Glutamatergic neuron (in vitro differentiated cells): ENCODE results near the gene TADA2A. TPM values are rescaled to one million over a fixed set of nuclear protein-coding genes. Genes with fewer than 3 reads are reported as not detected.

Experiments
- DNase-seq: peaks from one replicate; pipeline ENCODE4 v3.0.0; 2022
- H3K27ac Mint-ChIP-seq: one replicate; pipeline ENCODE4 v1.8.0; 2020; ENCODE audit warnings: mild to moderate bottlenecking, mixed read lengths, inconsistent platforms; ENCODE audit not compliant: unreplicated experiment
- H3K27me3 Mint-ChIP-seq: one replicate; pipeline ENCODE4 v1.8.0; 2020; ENCODE audit warnings: mild to moderate bottlenecking, moderate library complexity, mixed read lengths, inconsistent platforms; ENCODE audit not compliant: unreplicated experiment
- H3K36me3 Mint-ChIP-seq: one replicate; pipeline ENCODE4 v1.8.0; 2020; ENCODE audit warnings: mild to moderate bottlenecking, mixed read lengths, inconsistent platforms; ENCODE audit not compliant: unreplicated experiment
- H3K4me1 Mint-ChIP-seq: one replicate; pipeline ENCODE4 v1.8.0; 2020; ENCODE audit warnings: mild to moderate bottlenecking, low read depth, mixed read lengths, inconsistent platforms; ENCODE audit not compliant: unreplicated experiment
- H3K4me3 Mint-ChIP-seq: one replicate; pipeline ENCODE4 v1.8.0; 2020; ENCODE audit warnings: mild to moderate bottlenecking, mixed read lengths, inconsistent platforms; ENCODE audit not compliant: unreplicated experiment
- H3K9me3 Mint-ChIP-seq: one replicate; pipeline ENCODE4 v1.8.0; 2020; ENCODE audit warnings: mild to moderate bottlenecking, moderate library complexity, mixed read lengths, inconsistent platforms; ENCODE audit not compliant: unreplicated experiment
- long read RNA-seq: library from polyadenylated mRNA; unstranded; transcript quantifications from one replicate; pipeline ENCODE4 v2.0.0, GENCODE V29; 2020; ENCODE audit not compliant: unreplicated experiment
- total RNA-seq: library from RNA; stranded (reverse); fragmentation: NEBNext Ultra II Directional; extraction: Animal tissue kit (Norgen Biotek cat#: 25700); gene quantifications from one replicate; pipeline ENCODE4 v1.2.1, GENCODE V29; 2021; ENCODE audit not compliant: unreplicated experiment
- TF ChIP-seq, protein P1 (sequence below): fragments of 200-600 bp; sonication (generic); IDR thresholded peaks from one replicate; pipeline ENCODE4 v1.5.0; 2021; ENCODE audit not compliant: partially characterized antibody, unreplicated experiment

TADA2A gene, protein sequence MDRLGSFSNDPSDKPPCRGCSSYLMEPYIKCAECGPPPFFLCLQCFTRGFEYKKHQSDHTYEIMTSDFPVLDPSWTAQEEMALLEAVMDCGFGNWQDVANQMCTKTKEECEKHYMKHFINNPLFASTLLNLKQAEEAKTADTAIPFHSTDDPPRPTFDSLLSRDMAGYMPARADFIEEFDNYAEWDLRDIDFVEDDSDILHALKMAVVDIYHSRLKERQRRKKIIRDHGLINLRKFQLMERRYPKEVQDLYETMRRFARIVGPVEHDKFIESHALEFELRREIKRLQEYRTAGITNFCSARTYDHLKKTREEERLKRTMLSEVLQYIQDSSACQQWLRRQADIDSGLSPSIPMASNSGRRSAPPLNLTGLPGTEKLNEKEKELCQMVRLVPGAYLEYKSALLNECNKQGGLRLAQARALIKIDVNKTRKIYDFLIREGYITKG
- 30.6 TPM for total RNA-seq
- long read RNA-seq, partial matches to known transcripts, result 0 of 1 reads
- long read RNA-seq, other reads (novel, unspliced or antisense), result 1 of 1 reads

DNA sequence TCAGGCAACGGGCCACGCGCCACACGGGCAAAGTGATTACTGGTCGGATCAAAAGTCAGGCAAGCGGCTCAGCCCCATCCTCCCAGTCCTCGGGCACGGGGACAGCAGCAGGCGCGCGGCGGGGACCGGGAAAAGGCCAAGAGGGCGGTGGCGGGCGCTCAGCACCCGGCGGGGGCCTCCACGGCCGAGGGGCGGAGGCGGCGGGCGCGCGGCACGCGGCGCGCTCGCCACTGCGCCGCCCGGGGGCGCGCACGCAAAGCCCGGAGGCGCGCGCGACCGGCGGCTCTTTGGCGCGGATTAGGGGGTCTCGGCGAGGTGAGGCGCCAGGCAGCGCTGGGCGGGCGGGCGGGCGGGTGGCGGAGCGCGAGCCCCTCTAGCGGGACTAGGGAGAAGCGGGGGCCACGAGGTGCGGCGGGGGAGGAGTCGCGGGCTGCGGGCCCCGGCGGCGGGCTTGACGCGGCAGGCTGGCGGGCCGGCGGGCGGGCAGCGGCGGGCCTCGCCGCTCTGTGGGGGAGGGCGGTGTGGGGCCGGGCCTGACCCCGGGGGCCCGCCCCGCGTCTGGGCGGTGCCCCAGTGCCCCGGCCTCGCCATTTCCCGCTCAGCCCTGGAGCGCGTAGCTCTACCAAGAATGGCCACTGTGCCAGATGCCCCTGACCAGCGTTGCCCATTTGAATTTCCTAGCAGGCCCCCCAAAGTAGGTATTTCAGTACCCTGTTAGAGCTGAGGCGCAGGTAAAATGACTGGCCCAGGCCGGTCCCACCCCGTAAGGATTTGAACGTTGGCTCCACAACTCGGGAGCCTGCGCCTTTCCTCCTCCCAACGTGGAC is at the start of gene TADA2A, which contains the start of gene ACACA:
TSS of gene TADA2A (plus strand) at position 252 of the 827 bp plus-strand sequence. CDS start 4,480 bp downstream, outside the sequence.
TSS of gene ACACA (minus strand) at position 202 of the 827 bp plus-strand sequence. CDS start 537 bp downstream, outside the sequence.
- peaks cover 2% of the 10 kb centered on the region for H3K4me1 Mint-ChIP-seq
- peak within 1 kb of the TSS; percentile 98 for H3K4me3 Mint-ChIP-seq
- DNase-seq, result peak; percentile 78
- peaks cover 1% of the 10 kb centered on the region for H3K9me3 Mint-ChIP-seq
- TF ChIP-seq, protein P1, sequence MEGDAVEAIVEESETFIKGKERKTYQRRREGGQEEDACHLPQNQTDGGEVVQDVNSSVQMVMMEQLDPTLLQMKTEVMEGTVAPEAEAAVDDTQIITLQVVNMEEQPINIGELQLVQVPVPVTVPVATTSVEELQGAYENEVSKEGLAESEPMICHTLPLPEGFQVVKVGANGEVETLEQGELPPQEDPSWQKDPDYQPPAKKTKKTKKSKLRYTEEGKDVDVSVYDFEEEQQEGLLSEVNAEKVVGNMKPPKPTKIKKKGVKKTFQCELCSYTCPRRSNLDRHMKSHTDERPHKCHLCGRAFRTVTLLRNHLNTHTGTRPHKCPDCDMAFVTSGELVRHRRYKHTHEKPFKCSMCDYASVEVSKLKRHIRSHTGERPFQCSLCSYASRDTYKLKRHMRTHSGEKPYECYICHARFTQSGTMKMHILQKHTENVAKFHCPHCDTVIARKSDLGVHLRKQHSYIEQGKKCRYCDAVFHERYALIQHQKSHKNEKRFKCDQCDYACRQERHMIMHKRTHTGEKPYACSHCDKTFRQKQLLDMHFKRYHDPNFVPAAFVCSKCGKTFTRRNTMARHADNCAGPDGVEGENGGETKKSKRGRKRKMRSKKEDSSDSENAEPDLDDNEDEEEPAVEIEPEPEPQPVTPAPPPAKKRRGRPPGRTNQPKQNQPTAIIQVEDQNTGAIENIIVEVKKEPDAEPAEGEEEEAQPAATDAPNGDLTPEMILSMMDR, result no peak
- no peaks in the 10 kb centered on the region for H3K36me3 Mint-ChIP-seq
- H3K27me3 Mint-ChIP-seq, result peaks cover 5% of the 10 kb centered on the region
- peak within 1 kb of the TSS; percentile 93 for H3K27ac Mint-ChIP-seq

- Mint-ChIP-seq H3K4me3 (peak overlapping the region; percentile 93), H3K27ac (peak overlapping the region; percentile 81), H3K27me3 (peaks cover 3% of the 10 kb centered on the region), H3K36me3 (no peaks in the 10 kb centered on the region), H3K9me3 (peaks cover 1% of the 10 kb centered on the region), H3K4me1 (peaks cover 23% of the 10 kb centered on the region)
- TF ChIP-seq, protein P1, result no peak
- peak; percentile 82 for DNase-seq
Measured at GRCh38 chr17:37358098-37358829, 48.4 kb upstream of the TADA2A start.

DNA sequence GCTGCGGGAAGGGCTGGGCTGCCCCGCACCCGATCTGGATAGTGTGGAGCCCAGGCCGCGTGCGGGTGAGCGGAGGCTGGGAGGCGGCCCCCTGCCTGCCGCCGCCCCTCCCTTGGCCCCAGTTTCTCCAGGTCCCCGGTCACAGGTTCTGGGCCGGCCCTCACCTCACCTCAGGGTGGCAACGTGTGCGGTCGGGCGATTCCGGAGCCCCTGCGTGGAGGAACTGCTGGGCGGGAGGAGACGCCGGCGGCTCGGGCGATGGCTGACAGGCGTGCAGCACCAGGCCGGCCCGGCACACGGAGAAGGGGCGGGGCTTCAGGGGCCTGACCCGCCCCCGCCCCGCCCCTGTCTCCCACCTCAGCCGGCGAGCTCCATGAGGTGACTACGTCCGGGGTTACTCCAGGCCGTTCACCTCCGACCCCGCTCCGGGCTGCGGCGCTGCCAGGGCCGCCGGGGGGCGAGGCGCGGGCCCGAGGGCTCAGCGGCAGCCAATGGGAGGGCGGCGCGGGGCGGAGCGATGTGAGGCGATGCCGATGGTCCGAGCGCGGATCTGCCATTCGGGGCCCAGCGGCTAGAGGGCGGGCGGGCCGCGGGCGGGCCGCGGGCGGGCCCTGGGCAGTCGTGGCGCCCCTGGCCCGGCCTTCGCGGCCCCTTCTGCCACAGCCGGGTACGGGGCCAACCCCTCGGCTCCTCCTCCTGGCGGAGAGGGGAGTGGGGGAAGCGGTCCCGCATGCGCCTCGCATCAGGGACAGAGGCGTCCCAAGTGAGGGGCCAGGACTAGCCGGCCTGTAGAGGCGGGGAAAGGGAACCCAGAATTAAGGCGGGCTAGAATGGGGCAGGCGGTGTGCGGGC is 47.6 kb upstream of the TADA2A start:
- peak; percentile 99 for DNase-seq
- peak overlapping the region; percentile 93 for H3K4me3 Mint-ChIP-seq
- H3K27ac Mint-ChIP-seq, result peak overlapping the region; percentile 81
- no peaks in the 10 kb centered on the region for H3K36me3 Mint-ChIP-seq
- H3K9me3 Mint-ChIP-seq, result peaks cover 1% of the 10 kb centered on the region
- peaks cover 3% of the 10 kb centered on the region for H3K27me3 Mint-ChIP-seq
- peaks cover 23% of the 10 kb centered on the region for H3K4me1 Mint-ChIP-seq
- TF ChIP-seq, protein P1, result peak; percentile 38

DNA sequence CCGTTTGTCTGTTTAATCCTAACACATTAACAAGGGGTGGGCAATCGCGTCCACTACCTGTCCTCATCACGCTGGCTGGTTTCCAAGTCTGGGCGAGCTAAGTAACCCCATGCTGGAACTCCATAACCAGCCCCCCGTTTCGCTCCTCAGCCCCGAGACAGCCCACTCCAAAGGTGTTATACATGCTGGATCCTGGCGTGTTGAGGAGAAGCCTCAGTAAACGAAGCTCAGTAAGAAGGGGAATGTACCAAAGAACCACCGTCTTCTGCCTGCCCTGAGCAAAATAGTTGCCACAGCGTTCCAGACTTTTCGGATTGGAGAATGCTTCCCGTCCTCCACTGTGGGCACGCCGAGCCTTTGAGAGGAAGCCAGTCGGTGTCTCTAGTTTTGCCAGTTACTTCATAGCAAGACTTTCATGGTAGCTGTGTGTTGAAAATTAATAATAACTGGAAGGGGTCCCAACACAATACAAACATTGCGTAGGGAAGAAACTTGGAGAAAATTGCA is 47.0 kb upstream of the TADA2A start:
- no peak for DNase-seq
- TF ChIP-seq, protein P1, result no peak
- no peaks in the 10 kb centered on the region for H3K36me3 Mint-ChIP-seq
- H3K4me3 Mint-ChIP-seq, result peak overlapping the region; percentile 63
- peaks cover 3% of the 10 kb centered on the region for H3K27me3 Mint-ChIP-seq
- peaks cover 1% of the 10 kb centered on the region for H3K9me3 Mint-ChIP-seq
- H3K4me1 Mint-ChIP-seq, result peaks cover 23% of the 10 kb centered on the region
- peak overlapping the region; percentile 24 for H3K27ac Mint-ChIP-seq
